ENCODE results near the gene ERMARD.

The ERMARD gene

DNA sequence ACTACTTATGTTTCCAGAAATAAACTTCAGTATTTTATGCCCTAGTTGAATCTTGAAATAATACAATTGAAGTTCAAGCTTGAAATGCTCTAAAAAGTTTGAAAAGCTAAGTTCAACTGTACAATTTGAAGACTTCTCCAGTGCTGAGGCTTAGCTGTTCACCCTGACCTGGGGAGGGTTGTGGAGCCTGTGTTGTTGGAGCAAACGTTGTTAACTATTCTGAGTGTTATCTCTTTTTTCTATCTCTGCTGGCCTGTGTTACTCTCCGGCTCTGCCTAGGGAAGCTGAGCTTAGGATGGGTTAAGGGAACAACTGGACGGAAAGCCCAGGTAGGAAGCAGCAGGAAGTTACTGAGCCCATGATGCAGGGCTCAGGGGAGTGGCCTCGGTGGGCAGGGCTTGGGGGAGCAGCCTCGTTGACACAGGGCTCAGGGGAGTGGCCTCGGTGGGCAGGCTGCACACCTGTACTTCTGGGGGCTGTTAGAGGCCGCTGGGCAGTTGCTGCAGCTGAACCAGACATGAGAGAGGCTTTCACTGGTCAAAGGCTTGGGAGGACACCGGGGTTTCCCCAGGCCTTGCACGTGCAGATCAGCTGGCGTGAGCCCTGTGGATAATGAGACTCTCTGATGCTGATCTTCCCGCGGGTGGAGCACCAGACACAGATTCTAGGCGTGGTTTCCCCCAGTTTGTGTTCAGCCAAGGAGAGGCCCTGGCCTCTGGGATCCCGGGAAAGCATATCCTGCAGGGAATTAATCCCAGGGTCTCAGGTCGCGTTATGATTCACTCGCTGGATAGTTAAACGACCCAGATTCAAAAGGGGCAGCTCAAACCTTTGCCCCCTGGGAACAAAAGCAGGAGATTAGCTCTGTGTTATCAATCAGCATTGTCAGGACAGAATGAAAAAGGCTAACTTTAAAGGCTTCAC, 58.9 kb downstream of the ERMARD start:
- peaks cover 40% of the 10 kb centered on the region for H3K27me3 Mint-ChIP-seq
- H3K9me3 Mint-ChIP-seq: peaks cover 5% of the 10 kb centered on the region
- no peak overlapping the region for H3K4me3 Mint-ChIP-seq
- H3K27ac Mint-ChIP-seq: no peak overlapping the region
- H3K36me3 Mint-ChIP-seq (ENCODE audit: low read depth): no peaks in the 10 kb centered on the region
- H3K4me1 Mint-ChIP-seq (ENCODE audit: low read depth): peaks cover 23% of the 10 kb centered on the region

DNA sequence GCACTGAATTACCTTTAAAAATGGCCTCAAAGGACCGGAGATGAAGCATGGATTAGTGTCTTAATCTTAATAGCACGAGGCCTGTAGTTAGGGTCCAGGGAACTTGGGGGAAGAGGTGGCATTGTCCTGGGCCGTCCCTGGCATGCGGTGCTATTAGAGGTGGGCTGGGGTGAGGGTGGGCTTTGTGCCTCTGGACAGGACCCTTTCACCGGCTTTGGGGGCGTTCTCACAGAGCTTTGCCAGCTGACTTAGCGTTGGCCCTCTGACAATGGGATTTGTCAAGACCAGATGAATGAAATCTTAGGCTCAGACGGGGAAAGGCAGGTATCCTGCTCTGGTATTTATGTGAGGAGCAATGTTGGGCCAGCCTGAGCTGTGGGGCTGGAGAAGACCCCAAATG, 59.6 kb downstream of the ERMARD start:
- peaks cover 42% of the 10 kb centered on the region for H3K27me3 Mint-ChIP-seq
- peaks cover 8% of the 10 kb centered on the region for H3K9me3 Mint-ChIP-seq
- no peaks in the 10 kb centered on the region for H3K36me3 Mint-ChIP-seq (ENCODE audit: low read depth)
- no peak overlapping the region for H3K4me3 Mint-ChIP-seq
- H3K4me1 Mint-ChIP-seq (ENCODE audit: low read depth): peaks cover 16% of the 10 kb centered on the region
- no peak overlapping the region for H3K27ac Mint-ChIP-seq

DNA sequence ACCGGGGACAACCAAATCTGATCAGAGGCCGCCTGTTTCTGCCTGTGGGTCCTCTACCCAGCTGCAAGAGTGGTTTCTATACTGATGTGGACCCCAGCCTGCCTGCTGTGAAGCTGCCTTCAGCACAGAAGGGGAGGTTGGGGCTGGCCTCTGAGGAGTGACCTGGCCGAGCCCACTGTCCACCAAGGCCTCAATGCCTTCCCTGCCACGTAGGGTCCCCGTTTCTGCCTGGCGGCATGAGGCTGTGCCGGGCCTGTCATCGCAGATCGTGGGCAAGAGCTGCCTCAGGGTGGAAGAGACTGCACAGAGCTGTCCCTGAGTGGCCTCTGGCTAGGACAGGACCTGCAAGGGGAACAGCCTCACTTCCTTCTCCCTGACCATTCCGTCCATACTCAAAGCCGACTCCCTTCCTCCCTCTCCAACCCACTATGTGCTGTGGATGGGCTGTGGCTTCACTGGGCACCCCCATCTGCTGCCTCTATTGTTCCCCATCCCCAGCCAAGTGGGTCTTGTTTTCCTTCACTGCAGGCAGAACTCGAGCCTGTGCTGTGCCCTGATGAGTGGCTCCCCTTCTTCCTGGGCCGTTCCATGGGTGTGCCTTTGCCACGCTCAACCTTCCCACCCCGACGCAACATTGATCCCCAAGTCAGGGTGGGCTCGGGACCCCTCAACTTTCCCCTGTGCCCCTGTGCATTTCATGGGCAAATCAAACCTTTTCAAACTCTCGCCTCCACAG, 60.3 kb downstream of the ERMARD start:
- H3K27me3 Mint-ChIP-seq: peaks cover 42% of the 10 kb centered on the region
- H3K4me1 Mint-ChIP-seq (ENCODE audit: low read depth): peaks cover 10% of the 10 kb centered on the region
- H3K36me3 Mint-ChIP-seq (ENCODE audit: low read depth): no peaks in the 10 kb centered on the region
- H3K27ac Mint-ChIP-seq: no peak overlapping the region
- H3K4me3 Mint-ChIP-seq: no peak overlapping the region
- peaks cover 8% of the 10 kb centered on the region for H3K9me3 Mint-ChIP-seq

GRCh38 chr6:169812257-169812644, 60.8 kb downstream of the ERMARD start:
- Mint-ChIP-seq H3K27ac (no peak overlapping the region), H3K36me3 (ENCODE audit: low read depth) (no peaks in the 10 kb centered on the region), H3K4me1 (ENCODE audit: low read depth) (peaks cover 6% of the 10 kb centered on the region), H3K9me3 (peaks cover 8% of the 10 kb centered on the region), H3K27me3 (peaks cover 45% of the 10 kb centered on the region), H3K4me3 (no peak overlapping the region)

DNA sequence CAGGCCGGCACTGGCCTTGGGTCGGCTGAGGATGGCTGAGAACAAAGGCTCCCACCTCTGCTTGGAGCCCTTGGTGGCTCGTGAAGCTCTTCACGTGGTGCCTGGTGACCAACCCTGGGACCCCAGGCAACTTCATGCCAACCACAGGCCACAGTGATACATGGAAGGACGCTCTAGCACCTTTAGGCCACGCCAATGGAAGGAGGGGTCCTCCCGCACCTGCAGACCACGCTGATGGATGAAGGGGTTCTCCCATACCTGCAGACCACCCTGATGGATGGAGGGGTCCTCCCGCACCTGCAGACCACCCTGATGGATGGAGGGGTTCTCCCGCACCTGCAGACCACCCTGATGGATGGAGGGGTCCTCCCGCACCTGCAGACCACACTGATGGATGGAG, 62.5 kb downstream of the ERMARD start:
- Mint-ChIP-seq H3K27ac (no peak overlapping the region), H3K4me3 (no peak overlapping the region), H3K36me3 (ENCODE audit: low read depth) (no peaks in the 10 kb centered on the region), H3K27me3 (peaks cover 52% of the 10 kb centered on the region), H3K9me3 (peaks cover 8% of the 10 kb centered on the region), H3K4me1 (ENCODE audit: low read depth) (no peaks in the 10 kb centered on the region)

DNA sequence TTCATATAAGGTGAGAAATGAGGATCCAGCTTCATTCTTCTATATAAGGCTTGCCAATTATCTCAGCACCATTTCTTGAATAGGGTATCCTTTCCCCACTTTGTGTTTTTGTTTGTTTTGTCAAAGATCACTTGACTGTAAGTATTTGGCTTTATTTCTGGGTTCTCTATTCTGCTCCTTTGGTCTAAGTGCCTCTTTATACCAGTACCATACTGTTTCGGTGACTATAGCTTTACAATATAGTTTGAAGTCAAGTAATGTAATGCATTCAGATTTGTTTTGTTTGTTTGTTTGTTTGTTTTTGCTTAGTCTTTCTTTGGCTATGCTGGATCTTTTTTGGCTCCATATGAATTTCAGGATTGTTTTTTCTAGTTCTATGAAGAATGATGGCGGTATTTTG, 64.6 kb downstream of the ERMARD start:
- peaks cover 8% of the 10 kb centered on the region for H3K9me3 Mint-ChIP-seq
- no peaks in the 10 kb centered on the region for H3K36me3 Mint-ChIP-seq (ENCODE audit: low read depth)
- no peak overlapping the region for H3K4me3 Mint-ChIP-seq
- H3K27ac Mint-ChIP-seq: no peak overlapping the region
- H3K4me1 Mint-ChIP-seq (ENCODE audit: low read depth): no peaks in the 10 kb centered on the region
- peaks cover 57% of the 10 kb centered on the region for H3K27me3 Mint-ChIP-seq

DNA sequence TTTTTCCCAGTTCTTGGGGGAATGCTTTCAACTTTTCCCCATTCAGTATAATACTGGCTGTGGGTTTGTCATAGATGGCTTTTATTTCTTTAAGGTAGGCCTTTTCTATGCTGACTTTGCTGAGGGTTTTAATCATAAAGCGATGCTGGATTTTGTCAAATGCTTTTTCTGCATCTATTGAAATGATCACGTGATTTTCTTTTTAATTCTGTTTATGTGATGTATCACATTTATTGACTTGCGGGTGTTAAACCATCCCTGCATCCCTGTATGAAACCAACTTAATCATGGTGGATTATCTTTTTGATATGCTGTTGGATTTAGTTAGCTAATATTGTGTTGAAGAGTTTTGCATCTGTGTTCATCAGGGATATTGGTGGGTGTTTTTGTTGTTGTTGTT, 65.6 kb downstream of the ERMARD start:
- Mint-ChIP-seq H3K27ac (no peak overlapping the region), H3K36me3 (ENCODE audit: low read depth) (no peaks in the 10 kb centered on the region), H3K27me3 (peaks cover 65% of the 10 kb centered on the region), H3K9me3 (peaks cover 8% of the 10 kb centered on the region), H3K4me1 (ENCODE audit: low read depth) (no peaks in the 10 kb centered on the region), H3K4me3 (no peak overlapping the region)

GRCh38 chr6:169820358-169820757, 68.9 kb downstream of the ERMARD start:
- no peaks in the 10 kb centered on the region for H3K36me3 Mint-ChIP-seq (ENCODE audit: low read depth)
- no peak overlapping the region for H3K27ac Mint-ChIP-seq
- H3K9me3 Mint-ChIP-seq: peaks cover 3% of the 10 kb centered on the region
- H3K4me3 Mint-ChIP-seq: no peak overlapping the region
- peaks cover 75% of the 10 kb centered on the region for H3K27me3 Mint-ChIP-seq
- no peaks in the 10 kb centered on the region for H3K4me1 Mint-ChIP-seq (ENCODE audit: low read depth)

- Mint-ChIP-seq H3K36me3 (ENCODE audit: low read depth) (no peaks in the 10 kb centered on the region), H3K27me3 (peaks cover 57% of the 10 kb centered on the region), H3K4me3 (no peak overlapping the region), H3K27ac (no peak overlapping the region), H3K9me3 (peaks cover 4% of the 10 kb centered on the region), H3K4me1 (ENCODE audit: low read depth) (no peaks in the 10 kb centered on the region)
Measured at GRCh38 chr6:169824021-169824420, 72.6 kb downstream of the ERMARD start.

DNA sequence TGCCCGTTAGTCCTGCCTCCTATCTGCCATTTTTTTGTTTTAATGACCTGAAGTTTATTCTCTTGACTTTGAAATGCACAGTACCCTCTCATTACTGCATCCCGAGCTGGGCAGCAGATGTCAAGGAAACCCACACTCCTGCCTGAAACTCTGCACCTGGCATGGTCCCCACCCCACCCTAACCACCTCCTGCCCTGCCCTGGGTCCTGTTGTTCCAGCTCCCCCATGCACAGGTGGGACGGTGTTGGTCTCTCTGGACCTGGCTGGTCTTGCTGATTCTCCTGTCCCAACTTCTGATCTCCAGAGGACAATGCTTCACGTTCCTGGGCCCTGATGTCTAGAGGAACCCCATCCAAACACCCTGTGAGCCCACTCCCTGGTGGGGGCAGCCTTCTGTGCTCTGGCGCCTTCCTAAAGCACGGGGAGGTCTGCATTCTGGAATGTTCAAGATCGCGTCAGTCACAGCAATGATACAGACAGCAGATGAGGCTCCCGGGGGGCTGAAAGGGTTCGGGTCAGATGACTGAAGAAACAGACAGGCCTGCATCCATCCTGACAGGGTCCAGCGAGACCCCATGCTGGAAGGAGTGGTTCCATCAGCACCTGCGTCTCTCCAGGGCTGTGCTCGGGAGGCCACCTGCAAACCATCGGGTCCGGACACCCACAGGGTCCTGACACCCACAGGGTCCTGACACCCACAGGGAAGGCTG, 73.6 kb downstream of the ERMARD start:
- Mint-ChIP-seq H3K4me3 (no peak overlapping the region), H3K27me3 (peaks cover 51% of the 10 kb centered on the region), H3K27ac (no peak overlapping the region), H3K36me3 (ENCODE audit: low read depth) (no peaks in the 10 kb centered on the region), H3K9me3 (peaks cover 4% of the 10 kb centered on the region), H3K4me1 (ENCODE audit: low read depth) (no peaks in the 10 kb centered on the region)

- H3K36me3 Mint-ChIP-seq (ENCODE audit: low read depth): no peaks in the 10 kb centered on the region
- H3K9me3 Mint-ChIP-seq: peaks cover 4% of the 10 kb centered on the region
- H3K4me1 Mint-ChIP-seq (ENCODE audit: low read depth): no peaks in the 10 kb centered on the region
- peaks cover 48% of the 10 kb centered on the region for H3K27me3 Mint-ChIP-seq
- H3K4me3 Mint-ChIP-seq: no peak overlapping the region
- H3K27ac Mint-ChIP-seq: no peak overlapping the region
Measured at GRCh38 chr6:169825558-169826225, 74.3 kb downstream of the ERMARD start.

DNA sequence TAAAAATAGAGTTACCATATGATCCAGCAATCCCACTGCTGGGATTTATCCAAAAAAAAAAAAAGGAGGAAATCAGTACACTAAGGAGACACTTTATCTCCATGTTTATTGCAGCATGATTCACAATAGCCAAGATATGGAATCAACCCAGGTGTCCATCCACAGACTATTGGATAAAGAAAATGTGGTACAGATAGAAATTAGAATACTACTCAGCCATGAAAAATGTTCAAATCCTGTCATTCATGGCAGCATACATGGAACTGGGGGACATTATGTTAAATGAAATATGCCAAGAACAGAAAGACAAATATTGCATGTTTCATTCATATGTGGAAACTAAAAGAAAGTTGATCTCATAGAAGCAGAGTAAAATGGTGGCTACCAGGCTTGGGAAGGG, 75.3 kb downstream of the ERMARD start:
- Mint-ChIP-seq H3K27ac (no peak overlapping the region), H3K4me1 (ENCODE audit: low read depth) (peaks cover 1% of the 10 kb centered on the region), H3K36me3 (ENCODE audit: low read depth) (no peaks in the 10 kb centered on the region), H3K27me3 (peaks cover 45% of the 10 kb centered on the region), H3K4me3 (no peak overlapping the region), H3K9me3 (peaks cover 4% of the 10 kb centered on the region)

DNA sequence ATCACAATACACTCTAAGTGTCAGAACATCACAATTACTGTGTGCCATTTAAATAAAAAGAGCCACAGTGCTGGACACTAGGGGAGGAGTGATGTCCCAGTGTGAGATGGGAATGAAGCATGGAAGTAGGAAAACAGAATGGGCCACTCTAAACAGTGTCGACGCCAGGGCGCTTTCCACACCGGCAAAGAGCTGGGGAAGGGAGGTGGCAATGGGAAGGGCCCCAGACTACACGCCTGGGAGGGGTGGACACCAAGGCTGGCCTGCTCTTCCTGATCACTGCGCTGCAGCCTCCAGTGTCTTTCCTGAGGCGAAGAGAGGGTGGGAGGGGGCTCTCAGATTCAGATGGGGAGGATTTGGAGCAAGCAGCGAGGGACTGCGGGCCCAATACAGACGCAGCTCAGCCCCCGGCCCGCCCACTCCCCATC, 75.9 kb downstream of the ERMARD start:
- peaks cover 43% of the 10 kb centered on the region for H3K27me3 Mint-ChIP-seq
- H3K36me3 Mint-ChIP-seq (ENCODE audit: low read depth): no peaks in the 10 kb centered on the region
- no peak overlapping the region for H3K27ac Mint-ChIP-seq
- H3K4me1 Mint-ChIP-seq (ENCODE audit: low read depth): peaks cover 3% of the 10 kb centered on the region
- peaks cover 4% of the 10 kb centered on the region for H3K9me3 Mint-ChIP-seq
- no peak overlapping the region for H3K4me3 Mint-ChIP-seq

DNA sequence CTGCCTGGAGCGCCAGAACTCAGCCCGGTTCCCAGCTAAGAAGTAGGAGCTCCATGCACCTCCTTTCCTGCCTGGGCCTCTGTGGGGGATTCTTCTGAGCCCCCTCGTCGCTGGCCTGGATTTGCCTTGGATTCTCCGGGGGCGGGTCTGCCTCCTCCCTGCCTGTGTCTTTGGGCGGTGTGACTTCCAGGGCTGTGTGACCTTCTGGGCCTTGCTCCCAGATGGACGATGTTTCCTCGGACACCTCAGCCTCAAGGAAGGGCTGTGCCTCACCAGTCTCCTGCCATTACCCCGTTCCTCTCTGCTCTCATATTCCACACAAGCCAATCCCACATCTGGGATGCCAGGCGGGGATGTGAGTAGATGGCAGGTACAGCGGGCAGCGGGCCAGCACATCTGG, 76.8 kb downstream of the ERMARD start:
- H3K9me3 Mint-ChIP-seq: peaks cover 4% of the 10 kb centered on the region
- H3K27ac Mint-ChIP-seq: no peak overlapping the region
- H3K36me3 Mint-ChIP-seq (ENCODE audit: low read depth): no peaks in the 10 kb centered on the region
- H3K4me3 Mint-ChIP-seq: no peak overlapping the region
- peaks cover 38% of the 10 kb centered on the region for H3K27me3 Mint-ChIP-seq
- H3K4me1 Mint-ChIP-seq (ENCODE audit: low read depth): peaks cover 3% of the 10 kb centered on the region

Measured in stimulated activated naive CD8-positive, alpha-beta T cell treated with anti-CD3 and anti-CD28 coated beads, Interleukin-15, Interleukin-2, amounts not matched to agents 100 ng/mL and 50 ng/mL, for 24 hours (primary cell).